Activated naive CD4-positive, alpha-beta T cell treated with anti-CD3 and anti-CD28 coated beads for 36 hours (primary cell): Measurements from ENCODE around the gene KIAA0825. TPM values are rescaled to one million over a fixed set of nuclear protein-coding genes. Genes with fewer than 3 reads are reported as not detected.

Source experiments
- CTCF ChIA-PET: fragments of 350-600 bp; sonication (Branson Sonifier 250); formaldehyde crosslinking; loops from one replicate; lab custom pipeline; 2021; ENCODE audit warnings: antibody characterized with exemption; lab: Charles Lee
- DNase-seq: peaks from one replicate; pipeline ENCODE4 v3.0.0-alpha.2; 2020
- H3K27ac Mint-ChIP-seq: one replicate; pipeline ENCODE4 v1.8.0; 2021; ENCODE audit warnings: mild to moderate bottlenecking, mixed read lengths
- H3K27me3 Mint-ChIP-seq: one replicate; pipeline ENCODE4 v1.8.0; 2021; ENCODE audit warnings: low read depth, mixed read lengths
- H3K36me3 Mint-ChIP-seq: one replicate; pipeline ENCODE4 v1.8.0; 2021; ENCODE audit warnings: low read depth, mixed read lengths
- H3K4me1 Mint-ChIP-seq: one replicate; pipeline ENCODE4 v1.8.0; 2021; ENCODE audit warnings: low read depth, mixed read lengths
- H3K4me3 Mint-ChIP-seq: one replicate; pipeline ENCODE4 v1.8.0; 2021; ENCODE audit warnings: mild to moderate bottlenecking, moderate library complexity, mixed read lengths
- H3K9me3 Mint-ChIP-seq: one replicate; pipeline ENCODE4 v1.8.0; 2021; ENCODE audit warnings: mixed read lengths
- intact Hi-C: fragments of 100-400 bp; cut with micrococcal nuclease; formaldehyde crosslinking; loops from one replicate; pipeline ENCODE4 v1.15.1; 2023
- total RNA-seq, 2 experiments: library from RNA; stranded (reverse); gene quantifications; one replicate each; pipeline ENCODE4 v1.2.3, GENCODE V29; 2021

Gene KIAA0825
- total RNA-seq, 2 experiments from 2014 or later = 0.07 to 0.24 TPM

DNA sequence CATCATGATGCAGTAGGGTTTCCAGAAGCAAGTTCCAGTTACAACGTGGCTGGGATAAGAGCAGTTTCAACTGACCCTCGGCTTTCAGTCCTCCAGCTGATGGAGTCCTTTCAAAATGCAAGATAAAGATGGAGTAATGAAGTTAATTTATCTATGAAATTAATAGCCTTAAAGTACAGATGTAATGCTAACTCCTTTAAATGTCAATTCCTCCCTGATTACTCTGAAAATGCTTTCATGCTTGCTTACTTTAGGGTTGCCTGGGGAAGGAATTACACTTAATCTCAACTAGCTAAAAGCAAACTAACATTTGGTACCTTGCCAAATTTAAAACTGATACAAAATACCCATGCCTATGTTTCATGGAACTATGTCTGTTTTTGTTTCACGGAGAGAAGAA is 178.4 kb downstream of the KIAA0825 start:
- H3K27me3 Mint-ChIP-seq = no peaks in the 10 kb centered on the region
- no peak for DNase-seq
- intact Hi-C loops = no loop called here

DNA sequence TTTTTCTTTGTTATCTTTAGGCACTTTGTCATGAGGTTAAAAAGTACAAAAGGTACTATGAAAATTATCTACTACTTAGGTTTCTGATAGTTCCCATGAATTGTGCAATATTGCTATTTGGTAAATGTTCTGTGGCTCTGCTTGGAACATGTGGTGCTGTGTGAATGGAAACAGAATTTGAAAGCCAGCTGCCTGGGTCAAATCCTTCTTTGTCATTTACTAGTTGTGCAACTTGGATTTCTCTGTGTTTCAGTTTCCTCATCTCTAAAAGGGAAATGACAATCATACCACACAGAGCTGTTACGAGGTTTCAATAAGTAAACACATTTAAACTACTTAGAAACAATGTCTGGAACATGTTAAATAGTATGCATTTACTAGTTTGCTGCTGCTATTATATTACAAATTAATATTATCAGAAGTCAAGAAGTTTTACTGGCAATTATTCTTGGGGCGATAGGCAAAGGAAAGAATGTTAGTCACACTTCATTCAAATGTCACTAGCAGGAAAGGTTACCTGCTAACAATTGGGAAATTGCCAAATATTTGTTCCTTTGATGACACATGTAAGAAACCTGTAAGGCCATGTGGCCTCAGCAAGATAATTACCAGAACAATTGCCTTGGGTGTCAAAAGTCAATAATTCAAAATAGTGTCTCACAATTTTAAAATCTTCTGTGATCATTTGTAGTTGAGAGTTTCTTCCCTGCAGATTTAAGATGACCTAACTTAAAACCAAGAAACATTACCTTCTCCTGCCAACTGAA is 184.8 kb downstream of the KIAA0825 start:
- Mint-ChIP-seq H3K4me3 (no peak overlapping the region), H3K27ac (no peak overlapping the region), H3K4me1 (no peaks in the 10 kb centered on the region), H3K27me3 (no peaks in the 10 kb centered on the region), H3K9me3 (peaks cover 9% of the 10 kb centered on the region), H3K36me3 (peaks cover 2% of the 10 kb centered on the region)
- CTCF ChIA-PET = no interaction called here
- intact Hi-C loops = no loop called here
- no peak for DNase-seq

More for the DNA sequence above, 178.4 kb downstream of the KIAA0825 start:
- Mint-ChIP-seq H3K9me3 (peaks cover 3% of the 10 kb centered on the region), H3K36me3 (no peaks in the 10 kb centered on the region), H3K4me1 (no peaks in the 10 kb centered on the region), H3K4me3 (no peak overlapping the region), H3K27ac (no peak overlapping the region)
- CTCF ChIA-PET = no interaction called here

DNA sequence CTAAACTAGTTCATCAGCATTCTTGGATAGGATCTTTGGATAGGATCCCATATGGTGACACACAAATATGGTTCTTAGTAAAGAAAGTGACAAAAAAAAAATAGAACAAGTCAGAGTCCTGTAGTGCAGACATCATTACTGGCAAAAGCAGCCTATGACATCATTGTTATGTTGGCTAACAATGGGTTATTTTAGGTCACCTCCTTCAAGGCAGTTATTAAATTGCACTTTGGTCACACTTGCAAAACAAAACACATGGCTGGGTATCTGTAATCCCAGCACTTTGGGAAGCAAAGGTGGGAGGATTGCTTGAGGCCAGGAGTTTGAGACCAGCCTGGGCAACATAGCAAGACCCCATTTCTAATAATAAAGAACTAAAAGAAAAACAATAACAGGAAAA is 185.9 kb downstream of the KIAA0825 start:
- DNase-seq = no peak
- CTCF ChIA-PET = no interaction called here
- Mint-ChIP-seq H3K27ac (no peak overlapping the region), H3K4me3 (no peak overlapping the region), H3K36me3 (peaks cover 2% of the 10 kb centered on the region), H3K27me3 (no peaks in the 10 kb centered on the region), H3K9me3 (peaks cover 14% of the 10 kb centered on the region), H3K4me1 (no peaks in the 10 kb centered on the region)
- intact Hi-C loops = no loop called here

DNA sequence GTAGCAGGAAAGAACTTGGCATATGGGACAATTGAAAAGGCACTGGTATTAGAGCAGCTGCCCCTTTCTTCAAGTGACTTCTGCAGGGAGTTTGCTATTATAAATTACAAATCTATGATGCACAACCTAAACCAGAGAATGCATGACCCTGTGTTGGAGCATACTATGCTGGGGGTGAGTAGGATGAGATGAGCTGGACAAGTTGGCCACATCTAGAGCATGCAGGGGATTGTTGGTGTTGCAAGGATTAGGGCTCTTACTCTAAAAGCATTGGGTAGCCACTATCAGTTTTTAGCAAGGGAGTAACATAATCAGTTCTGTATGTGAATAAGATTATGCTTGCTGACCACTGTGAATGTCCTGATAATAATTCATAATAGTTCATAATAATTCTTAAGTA is 186.7 kb downstream of the KIAA0825 start:
- Mint-ChIP-seq H3K27me3 (no peaks in the 10 kb centered on the region), H3K9me3 (peaks cover 14% of the 10 kb centered on the region), H3K36me3 (peaks cover 2% of the 10 kb centered on the region), H3K4me3 (no peak overlapping the region), H3K27ac (no peak overlapping the region), H3K4me1 (no peaks in the 10 kb centered on the region)
- CTCF ChIA-PET = no interaction called here
- DNase-seq = no peak
- intact Hi-C loops = no loop called here

DNA sequence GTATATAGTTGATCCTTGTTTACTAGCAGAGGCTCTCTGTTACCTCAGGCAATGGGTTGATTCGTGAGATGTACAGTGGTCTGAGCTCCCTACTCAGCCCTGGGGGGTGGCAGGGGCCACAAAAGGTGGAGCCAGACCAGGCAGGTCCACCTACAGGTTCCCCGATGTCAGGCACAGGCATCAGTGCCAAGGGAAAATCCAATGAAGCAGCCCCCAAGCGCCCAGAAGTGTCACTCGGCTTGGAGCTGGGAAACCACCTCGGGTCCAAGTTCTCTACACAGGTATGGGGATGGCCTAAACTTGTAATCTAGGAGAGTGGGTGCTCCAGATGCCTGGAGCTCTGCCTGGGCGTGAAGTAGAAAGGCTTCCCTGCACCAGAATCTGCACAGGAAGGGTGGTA is 188.8 kb downstream of the KIAA0825 start:
- no peak for DNase-seq
- Mint-ChIP-seq H3K36me3 (peaks cover 2% of the 10 kb centered on the region), H3K27me3 (no peaks in the 10 kb centered on the region), H3K4me1 (no peaks in the 10 kb centered on the region), H3K4me3 (no peak overlapping the region), H3K27ac (no peak overlapping the region), H3K9me3 (peaks cover 11% of the 10 kb centered on the region)
- CTCF ChIA-PET = no interaction called here
- intact Hi-C loops = no loop called here

DNA sequence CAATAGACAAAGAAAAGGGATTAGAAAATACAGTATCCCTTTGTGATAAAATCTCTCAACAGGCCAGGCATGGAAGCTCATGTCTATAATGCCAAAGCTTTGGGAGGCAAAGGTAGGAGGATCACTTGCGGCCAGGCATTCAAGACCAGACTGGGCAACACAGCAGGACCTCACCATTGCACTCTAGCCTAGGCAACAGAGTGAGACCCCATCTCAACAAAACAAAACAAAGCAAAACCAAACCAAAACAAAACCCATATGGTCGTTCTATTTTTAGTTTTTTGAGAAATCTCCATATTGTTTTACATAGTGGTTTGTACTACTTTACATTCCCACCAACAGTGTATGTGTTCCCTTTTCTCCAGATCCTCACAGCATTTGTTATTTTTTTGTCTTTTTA is 193.0 kb downstream of the KIAA0825 start:
- DNase-seq = no peak
- peaks cover 8% of the 10 kb centered on the region for H3K9me3 Mint-ChIP-seq
- H3K4me3 Mint-ChIP-seq = no peak overlapping the region
- H3K4me1 Mint-ChIP-seq = peaks cover 5% of the 10 kb centered on the region
- no peak overlapping the region for H3K27ac Mint-ChIP-seq
- intact Hi-C loops = no loop called here
- no peaks in the 10 kb centered on the region for H3K27me3 Mint-ChIP-seq
- CTCF ChIA-PET = no interaction called here
- H3K36me3 Mint-ChIP-seq = peaks cover 2% of the 10 kb centered on the region

DNA sequence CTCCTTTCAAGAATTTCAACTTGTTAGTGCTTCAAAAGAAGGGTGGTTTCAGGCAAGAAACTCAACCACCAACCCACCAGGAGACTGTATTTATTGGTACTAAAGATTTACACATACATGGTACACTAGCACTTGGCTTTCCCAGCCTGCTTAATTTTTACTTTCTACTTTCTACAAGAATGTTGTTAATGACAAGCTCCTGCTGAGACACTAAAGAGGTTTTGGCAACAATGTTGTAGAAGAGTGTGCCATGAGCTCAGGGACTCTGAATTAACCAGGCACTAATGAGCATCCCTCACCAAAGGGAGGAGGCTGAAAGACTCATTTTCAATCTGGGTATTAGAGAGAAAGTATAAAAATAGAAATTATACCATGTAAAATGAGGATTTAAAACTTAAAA is 195.0 kb downstream of the KIAA0825 start:
- H3K27me3 Mint-ChIP-seq = no peaks in the 10 kb centered on the region
- intact Hi-C loops = no loop called here
- no peak overlapping the region for H3K4me3 Mint-ChIP-seq
- peaks cover 3% of the 10 kb centered on the region for H3K9me3 Mint-ChIP-seq
- peaks cover 5% of the 10 kb centered on the region for H3K4me1 Mint-ChIP-seq
- CTCF ChIA-PET = no interaction called here
- no peaks in the 10 kb centered on the region for H3K36me3 Mint-ChIP-seq
- no peak overlapping the region for H3K27ac Mint-ChIP-seq
- DNase-seq = no peak

DNA sequence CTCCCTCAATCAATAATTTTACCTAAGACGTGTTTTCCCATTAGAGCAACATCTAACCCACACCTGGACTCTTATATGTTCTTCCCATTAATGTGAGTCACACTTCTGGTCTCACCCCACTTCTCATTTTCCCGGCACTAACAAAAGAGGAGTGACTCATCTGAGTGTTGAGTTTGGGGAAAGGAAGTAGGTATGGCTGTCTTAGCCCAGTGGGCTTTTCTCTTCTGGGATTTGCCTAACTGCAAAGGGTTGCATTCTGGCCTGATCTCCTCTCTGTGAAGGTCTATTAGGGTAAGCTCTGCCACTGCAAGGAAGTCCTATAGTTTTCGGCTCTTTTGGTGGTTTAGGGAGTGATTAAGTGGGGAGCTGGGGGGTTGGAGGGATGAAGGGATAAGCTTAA is 195.6 kb downstream of the KIAA0825 start:
- CTCF ChIA-PET = no interaction called here
- peak overlapping the region; percentile 42 for H3K27ac Mint-ChIP-seq
- intact Hi-C loops = no loop called here
- H3K4me1 Mint-ChIP-seq = peaks cover 5% of the 10 kb centered on the region
- H3K4me3 Mint-ChIP-seq = no peak overlapping the region
- H3K9me3 Mint-ChIP-seq = no peaks in the 10 kb centered on the region
- H3K36me3 Mint-ChIP-seq = no peaks in the 10 kb centered on the region
- DNase-seq = no peak
- H3K27me3 Mint-ChIP-seq = no peaks in the 10 kb centered on the region

DNA sequence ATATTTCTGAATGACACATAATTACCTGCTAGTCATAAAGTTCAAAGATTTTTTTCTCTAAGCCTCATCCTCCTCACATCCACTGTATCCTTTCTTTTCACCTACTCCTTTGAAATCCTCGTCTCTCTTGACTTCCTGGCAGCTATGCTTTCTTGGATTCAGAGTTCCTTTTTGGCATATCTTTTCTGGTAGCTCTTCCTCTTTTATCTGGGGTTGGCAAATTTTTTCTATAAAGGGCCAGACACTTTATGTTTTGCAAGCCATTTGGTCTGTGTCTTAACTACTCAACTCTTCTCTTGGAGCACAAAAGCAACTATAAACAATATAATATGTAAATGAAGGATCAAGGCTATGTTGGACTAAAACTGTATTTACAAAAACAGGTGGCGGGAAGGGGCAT is 197.5 kb downstream of the KIAA0825 start:
- H3K9me3 Mint-ChIP-seq = no peaks in the 10 kb centered on the region

DNA sequence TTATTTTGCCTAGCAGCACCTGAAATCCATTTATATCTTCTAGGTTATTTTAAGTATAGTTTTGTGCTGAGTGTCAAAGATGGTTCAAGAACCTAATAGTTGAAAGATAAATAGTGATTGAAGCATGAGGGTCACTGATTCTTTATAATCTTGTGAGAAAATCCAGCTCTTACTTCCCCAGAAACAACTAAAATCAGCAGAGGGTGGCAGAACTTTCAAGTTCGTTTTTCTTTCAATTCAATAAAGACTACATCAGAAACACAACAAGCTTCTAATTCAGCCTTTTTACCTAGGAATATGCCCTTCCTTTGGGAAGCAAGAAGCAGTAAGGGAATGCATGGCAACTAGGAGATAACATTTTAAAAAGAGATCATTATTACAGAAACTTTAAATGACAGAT is 202.6 kb downstream of the KIAA0825 start:
- Mint-ChIP-seq H3K27ac (no peak overlapping the region), H3K9me3 (no peaks in the 10 kb centered on the region), H3K36me3 (no peaks in the 10 kb centered on the region), H3K4me1 (no peaks in the 10 kb centered on the region), H3K27me3 (no peaks in the 10 kb centered on the region), H3K4me3 (no peak overlapping the region)
- CTCF ChIA-PET = no interaction called here
- intact Hi-C loops = no loop called here
- DNase-seq = no peak

More for the DNA sequence above, 197.5 kb downstream of the KIAA0825 start:
- intact Hi-C loops = no loop called here
- CTCF ChIA-PET = no interaction called here
- Mint-ChIP-seq H3K27ac (no peak overlapping the region), H3K36me3 (no peaks in the 10 kb centered on the region), H3K27me3 (no peaks in the 10 kb centered on the region), H3K4me3 (no peak overlapping the region), H3K4me1 (peaks cover 5% of the 10 kb centered on the region)
- no peak for DNase-seq

DNA sequence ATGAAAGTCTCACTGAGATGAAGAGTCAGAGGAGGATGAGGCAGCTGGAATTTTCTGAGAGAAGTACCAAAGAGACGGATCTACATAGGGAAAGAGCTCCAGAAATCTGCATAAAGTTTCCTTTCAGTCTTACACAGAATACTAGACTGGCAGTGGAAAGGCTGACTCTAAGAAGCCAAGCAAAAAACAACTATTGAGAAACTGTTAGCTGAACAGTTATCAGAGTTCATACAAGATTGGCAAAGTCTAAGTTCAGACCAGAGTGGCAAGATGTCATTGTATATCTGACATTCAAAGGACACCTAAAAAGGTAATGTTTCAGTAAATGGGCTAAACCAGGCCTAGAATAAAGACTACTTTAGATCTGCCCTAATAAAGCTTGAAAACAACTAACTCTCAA is 209.0 kb downstream of the KIAA0825 start:
- Mint-ChIP-seq H3K4me1 (no peaks in the 10 kb centered on the region), H3K4me3 (no peak overlapping the region), H3K36me3 (peaks cover 1% of the 10 kb centered on the region), H3K27ac (no peak overlapping the region), H3K27me3 (no peaks in the 10 kb centered on the region), H3K9me3 (peaks cover 4% of the 10 kb centered on the region)
- intact Hi-C loops = no loop called here
- no peak for DNase-seq
- CTCF ChIA-PET = no interaction called here

DNA sequence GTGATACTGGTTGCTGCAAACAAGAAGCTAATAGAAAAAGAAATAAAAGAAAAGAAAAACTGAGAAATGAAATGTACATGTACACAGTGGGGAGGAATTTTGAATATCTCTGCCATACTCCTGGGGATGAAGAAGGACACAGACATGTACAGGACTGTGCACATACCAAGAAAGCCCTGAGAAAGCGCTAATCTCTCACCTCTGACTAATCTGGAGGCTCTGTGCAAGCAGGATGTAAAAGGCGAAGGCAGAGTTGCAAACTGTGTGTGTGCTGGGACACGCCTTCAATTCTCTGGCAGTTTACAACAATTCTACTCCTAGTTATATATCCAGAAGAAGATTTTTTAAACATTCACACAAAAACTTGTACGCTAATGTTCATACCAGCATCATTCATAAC is 211.4 kb downstream of the KIAA0825 start:
- intact Hi-C loops = no loop called here
- Mint-ChIP-seq H3K4me1 (no peaks in the 10 kb centered on the region), H3K27ac (no peak overlapping the region), H3K36me3 (peaks cover 1% of the 10 kb centered on the region), H3K27me3 (no peaks in the 10 kb centered on the region), H3K9me3 (peaks cover 4% of the 10 kb centered on the region), H3K4me3 (no peak overlapping the region)
- CTCF ChIA-PET = no interaction called here
- no peak for DNase-seq

DNA sequence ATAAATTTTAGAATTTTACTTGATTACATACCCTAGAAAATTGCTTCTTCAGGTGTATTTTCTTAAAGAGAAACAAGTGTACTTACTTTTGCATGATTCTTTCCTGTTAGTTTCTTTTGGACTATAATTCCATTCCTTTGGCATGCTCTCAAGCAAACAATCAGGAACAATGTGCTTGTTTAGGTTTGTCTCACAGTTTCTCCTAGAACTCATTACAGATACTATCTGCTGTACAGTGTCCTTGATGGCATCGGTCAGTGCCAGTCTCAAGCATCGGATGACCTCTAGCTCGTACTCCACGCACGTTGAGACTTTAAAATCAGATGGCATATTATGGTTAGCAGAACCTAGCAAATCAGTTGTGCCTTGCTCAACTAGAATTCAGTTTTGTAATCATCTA is 214.9 kb downstream of the KIAA0825 start:
- Mint-ChIP-seq H3K27me3 (no peaks in the 10 kb centered on the region), H3K4me1 (no peaks in the 10 kb centered on the region), H3K9me3 (no peaks in the 10 kb centered on the region), H3K4me3 (no peak overlapping the region), H3K27ac (no peak overlapping the region), H3K36me3 (no peaks in the 10 kb centered on the region)
- no peak for DNase-seq
- intact Hi-C loops = no loop called here
- CTCF ChIA-PET = no interaction called here
